ENCODE measurements around the gene MEGF8.
"Not testable (repeated sequence)": the region's sequence is repeated elsewhere in the genome, so short reads cannot be mapped to it uniquely, and the experiment has no call there.

Gene MEGF8

GRCh38 chr19:42330241-42330711 is 4.8 kb downstream of the MEGF8 start:
- no peak for DNase-seq (ENCODE audit: low read depth)

- DNase-seq (ENCODE audit: low read depth): not testable (repeated sequence)
Observed at GRCh38 chr19:42331333-42331732, 5.9 kb downstream of the MEGF8 start.

GRCh38 chr19:42332059-42332458 is 6.6 kb downstream of the MEGF8 start:
- DNase-seq (ENCODE audit: low read depth): no peak

- no peak for DNase-seq (ENCODE audit: low read depth)
Observed at GRCh38 chr19:42333018-42333417, 7.6 kb downstream of the MEGF8 start.

- no peak for DNase-seq (ENCODE audit: low read depth)
Observed at GRCh38 chr19:42333975-42334696, 8.7 kb downstream of the MEGF8 start.

- no peak for DNase-seq (ENCODE audit: low read depth)
Observed at GRCh38 chr19:42334697-42335373, 9.4 kb downstream of the MEGF8 start.

- no peak for DNase-seq (ENCODE audit: low read depth)
Observed at GRCh38 chr19:42335374-42335936, 10.0 kb downstream of the MEGF8 start.

GRCh38 chr19:42335971-42336370 is 10.5 kb downstream of the MEGF8 start:
- no peak for DNase-seq (ENCODE audit: low read depth)

GRCh38 chr19:42339126-42339860 is 13.9 kb downstream of the MEGF8 start:
- not testable (repeated sequence) for DNase-seq (ENCODE audit: low read depth)

- DNase-seq (ENCODE audit: low read depth): not testable (repeated sequence)
Observed at GRCh38 chr19:42339922-42340321, 14.5 kb downstream of the MEGF8 start.

GRCh38 chr19:42343344-42344110 is 18.1 kb downstream of the MEGF8 start:
- DNase-seq (ENCODE audit: low read depth): no peak

- no peak for DNase-seq (ENCODE audit: low read depth)
Observed at GRCh38 chr19:42344336-42344893, 19.0 kb downstream of the MEGF8 start.

- DNase-seq (ENCODE audit: low read depth): no peak
Observed at GRCh38 chr19:42345191-42345812, 19.9 kb downstream of the MEGF8 start.

- no peak for DNase-seq (ENCODE audit: low read depth)
Observed at GRCh38 chr19:42348211-42348610, 22.8 kb downstream of the MEGF8 start.

GRCh38 chr19:42349378-42350107 is 24.1 kb downstream of the MEGF8 start:
- DNase-seq (ENCODE audit: low read depth): no peak

GRCh38 chr19:42350417-42350816 is 25.0 kb downstream of the MEGF8 start:
- no peak for DNase-seq (ENCODE audit: low read depth)

GRCh38 chr19:42351079-42351735 is 25.8 kb downstream of the MEGF8 start:
- DNase-seq (ENCODE audit: low read depth): no peak

GRCh38 chr19:42352301-42353259 is 27.1 kb downstream of the MEGF8 start:
- no peak for DNase-seq (ENCODE audit: low read depth)
